GM18861 (cell line): ENCODE data around the gene RYR3.

Experiments
- ATAC-seq: cut with Tn5 transposase; IDR thresholded peaks from one replicate; pipeline ENCODE4 v1.9.1; 2021; ENCODE audit not compliant: unreplicated experiment

The RYR3 gene

GRCh38 chr15:33378866-33379480 is 68.2 kb downstream of the RYR3 start:
- ATAC-seq: no peak

DNA sequence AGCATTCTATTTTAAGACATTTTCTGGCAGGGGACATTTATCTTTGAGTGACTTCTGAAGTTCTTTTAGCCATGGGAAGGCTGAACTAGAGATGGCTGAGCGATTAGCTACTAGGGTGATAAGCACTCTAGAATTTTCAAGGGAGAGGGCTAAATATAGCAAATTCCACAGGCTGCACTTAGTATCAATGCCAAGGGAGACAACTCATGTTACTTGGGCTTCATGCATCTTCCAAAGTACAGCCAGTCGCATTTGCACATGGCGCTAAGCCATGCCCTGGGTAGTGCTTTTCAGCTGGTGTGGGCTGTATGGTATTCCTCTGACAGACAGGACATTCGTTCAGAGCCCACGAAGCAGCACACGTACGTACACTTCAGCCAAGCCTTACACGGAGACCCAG is 69.6 kb downstream of the RYR3 start:
- no peak for ATAC-seq

GRCh38 chr15:33382491-33382890 is 71.7 kb downstream of the RYR3 start:
- no peak for ATAC-seq

GRCh38 chr15:33384307-33384706 is 73.5 kb downstream of the RYR3 start:
- no peak for ATAC-seq

GRCh38 chr15:33392453-33392852 is 81.7 kb downstream of the RYR3 start:
- ATAC-seq: no peak

DNA sequence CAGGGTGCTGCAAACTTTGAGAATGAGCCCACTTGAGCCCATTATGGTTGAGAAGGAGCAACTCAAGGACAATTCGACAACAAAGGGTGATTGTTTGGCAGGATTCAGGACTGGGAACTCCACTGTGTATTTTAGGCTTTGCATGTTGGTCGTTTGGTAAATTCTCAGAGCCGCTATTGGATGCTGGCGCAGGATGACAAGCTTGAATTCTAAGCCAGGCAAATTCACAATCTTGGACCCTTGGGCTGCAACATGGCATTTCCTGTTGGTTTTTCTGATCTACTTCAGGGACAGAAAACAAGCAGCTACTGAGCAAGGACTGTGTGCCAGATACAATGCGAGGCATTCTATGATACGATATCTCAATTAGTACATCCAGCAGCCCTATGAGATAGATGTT is 82.8 kb downstream of the RYR3 start:
- ATAC-seq: no peak

DNA sequence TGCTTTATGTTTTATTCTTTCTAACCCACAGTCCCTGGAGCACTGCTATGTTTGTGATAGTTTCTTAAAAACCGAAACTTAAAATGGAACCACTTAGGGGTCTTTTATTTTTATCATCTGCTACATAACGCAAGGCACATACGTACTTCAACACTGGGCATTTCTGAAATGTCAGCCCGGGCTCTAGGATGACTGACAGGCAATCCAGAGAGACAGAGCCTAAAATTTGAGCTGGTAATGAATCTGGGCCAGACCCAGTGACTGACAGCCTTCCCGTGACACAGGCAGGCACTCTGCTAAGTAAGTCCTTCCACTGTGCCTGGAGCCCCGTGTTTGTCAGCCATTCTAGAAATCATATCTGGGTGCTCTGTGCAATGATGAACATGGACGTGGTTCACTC is 84.6 kb downstream of the RYR3 start:
- no peak for ATAC-seq

GRCh38 chr15:33395846-33396245 is 85.1 kb downstream of the RYR3 start:
- no peak for ATAC-seq

DNA sequence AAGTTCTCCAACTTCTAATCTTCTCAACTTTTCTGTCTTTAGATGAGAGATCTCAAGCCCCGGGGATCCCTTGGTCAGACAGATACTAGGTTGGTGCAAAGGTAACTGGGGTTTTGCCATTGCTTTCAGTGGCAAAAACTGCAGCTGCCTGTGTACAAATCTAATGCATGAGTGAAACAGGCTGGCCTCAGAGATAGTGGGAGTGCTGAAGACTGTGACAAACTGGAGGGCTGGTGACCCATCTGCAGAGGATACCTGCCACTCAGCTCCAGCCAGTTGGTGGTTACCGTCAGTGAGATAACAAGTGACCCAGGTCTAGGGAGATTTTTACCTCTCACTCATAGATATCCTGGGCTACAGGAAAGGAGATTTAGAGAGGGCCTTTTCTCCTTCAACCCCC is 85.7 kb downstream of the RYR3 start:
- no peak for ATAC-seq

DNA sequence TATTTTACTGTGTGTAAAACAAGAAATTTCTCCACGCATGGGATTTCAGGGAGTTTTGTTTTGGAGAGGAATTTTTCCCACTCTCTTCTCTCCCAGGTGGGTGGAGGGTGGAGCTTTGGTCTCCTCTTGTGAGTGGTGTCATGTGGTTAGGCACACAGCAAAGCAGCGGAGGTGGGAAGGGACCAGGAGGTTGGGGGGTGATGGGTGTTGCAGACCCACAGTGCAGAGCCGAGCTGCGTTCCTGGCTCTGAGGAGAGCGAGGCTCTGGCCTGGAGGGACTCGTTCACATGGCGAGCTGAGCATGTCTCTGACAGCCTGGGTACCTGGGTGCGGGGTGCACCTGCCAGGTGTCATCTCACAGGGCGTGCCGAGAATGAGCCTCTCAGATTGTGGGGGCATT is 87.8 kb downstream of the RYR3 start:
- ATAC-seq: no peak

- ATAC-seq: no peak
These were observed 90.2 kb downstream of the RYR3 start for GRCh38 chr15:33400941-33401340.

GRCh38 chr15:33402600-33402999 is 91.8 kb downstream of the RYR3 start:
- ATAC-seq: no peak

DNA sequence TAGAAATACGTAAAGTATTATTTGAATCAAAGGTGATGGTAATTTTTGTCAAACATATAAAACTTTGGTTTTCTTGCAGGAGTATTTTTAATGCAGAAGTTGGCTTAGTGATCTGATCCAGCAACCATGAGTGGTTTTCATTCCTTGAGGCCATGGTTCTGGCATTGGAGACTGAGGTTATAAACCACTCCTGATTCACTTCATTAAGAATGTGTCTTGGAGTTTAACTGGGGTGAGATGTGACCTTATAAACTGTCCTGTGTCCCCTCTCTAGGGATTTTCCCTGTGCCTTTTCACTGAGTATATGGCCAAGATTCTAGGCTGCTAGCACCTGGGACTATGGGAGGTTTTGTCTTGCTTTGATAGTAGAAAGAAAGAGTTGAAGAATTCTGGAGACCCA is 94.3 kb downstream of the RYR3 start:
- ATAC-seq: no peak

DNA sequence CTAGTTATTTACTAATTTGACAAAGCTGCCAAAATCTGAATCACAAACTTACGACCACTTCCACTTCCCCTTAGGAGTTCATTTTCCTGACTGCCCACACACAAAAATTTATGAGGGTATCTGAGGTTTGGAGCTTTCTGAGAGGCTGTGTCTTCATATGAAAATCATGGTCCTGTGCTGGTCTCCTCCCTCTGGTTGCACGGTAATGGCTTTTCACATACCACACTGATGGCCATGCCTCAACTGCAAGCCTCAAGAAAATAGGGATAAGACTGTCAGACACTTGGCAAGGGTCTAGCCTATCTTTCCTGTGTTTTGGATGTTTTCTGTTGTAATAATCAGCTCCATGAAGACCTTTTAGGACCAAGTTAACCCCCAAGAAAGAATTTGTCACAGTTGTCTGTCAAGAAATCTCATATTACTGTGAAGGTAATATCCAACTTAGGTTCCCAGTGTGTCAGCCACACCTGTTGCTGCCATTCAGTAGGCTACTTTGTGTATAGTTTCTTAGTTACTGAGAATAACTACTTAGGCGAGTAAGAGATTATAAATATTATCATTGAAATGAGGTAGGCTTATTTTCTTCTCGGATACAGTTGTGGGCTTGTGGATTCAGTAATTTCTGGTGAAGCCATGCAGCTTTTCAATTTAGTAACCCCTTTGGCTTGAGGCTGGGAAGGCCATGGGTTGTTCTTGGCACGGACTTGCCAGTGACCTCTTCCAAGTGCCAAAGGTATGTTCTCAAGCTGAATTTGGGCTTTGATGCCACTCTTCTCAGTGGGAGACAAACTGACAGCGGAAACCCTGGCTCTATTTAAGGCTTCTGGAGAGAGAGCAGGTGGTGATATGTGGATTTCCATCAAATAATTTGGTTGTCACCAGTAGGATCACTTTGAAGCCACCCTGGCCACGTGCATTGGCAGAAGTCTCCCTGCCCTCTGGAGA is 101.1 kb downstream of the RYR3 start:
- no peak for ATAC-seq

- no peak for ATAC-seq
These were observed 108.9 kb downstream of the RYR3 start for GRCh38 chr15:33419701-33420100.

GRCh38 chr15:33424025-33424424 is 113.3 kb downstream of the RYR3 start:
- no peak for ATAC-seq

GRCh38 chr15:33425142-33425541 is 114.4 kb downstream of the RYR3 start:
- no peak for ATAC-seq

- ATAC-seq: no peak
These were observed 119.8 kb downstream of the RYR3 start for GRCh38 chr15:33430577-33430976.

DNA sequence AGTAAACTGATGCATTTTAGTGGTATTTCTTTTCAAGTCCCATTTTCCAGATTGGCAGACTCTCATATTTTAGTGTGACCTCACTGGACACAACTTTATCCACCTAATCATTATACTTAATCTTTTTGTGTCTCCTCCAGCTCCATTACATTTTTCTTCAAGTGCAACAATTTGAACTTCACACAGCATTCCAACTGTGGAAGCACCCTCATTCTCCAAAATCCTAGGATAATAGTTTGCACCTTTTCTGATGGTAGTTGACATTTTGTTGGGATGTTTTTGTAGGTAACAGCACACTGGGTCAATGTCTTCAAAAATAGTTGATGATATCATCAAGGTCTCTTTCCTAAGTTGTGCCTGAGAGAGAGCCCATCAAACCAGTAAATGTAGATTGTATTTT is 123.1 kb downstream of the RYR3 start:
- no peak for ATAC-seq

- ATAC-seq: no peak
These were observed 127.6 kb downstream of the RYR3 start for GRCh38 chr15:33438396-33438795.

DNA sequence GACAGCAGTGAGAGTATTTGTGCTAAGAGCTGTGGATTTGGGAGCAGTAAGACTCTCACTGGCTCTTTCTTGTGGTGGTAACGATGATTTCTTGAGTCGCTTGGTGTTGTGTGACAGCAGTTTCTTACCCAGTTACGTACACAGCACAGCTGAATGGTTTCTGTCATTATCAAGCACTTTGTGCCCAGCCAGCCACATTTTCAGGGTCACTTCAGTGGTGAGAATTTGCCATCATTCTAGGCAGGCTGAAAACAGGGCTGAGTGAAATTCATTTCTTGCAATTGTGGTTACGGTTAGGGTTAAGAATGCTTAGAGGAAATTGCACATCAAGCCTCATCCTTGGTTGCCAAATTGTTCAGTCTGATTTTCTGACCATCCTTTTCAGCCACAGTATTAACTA is 130.1 kb downstream of the RYR3 start:
- ATAC-seq: no peak

GRCh38 chr15:33442449-33442848 is 131.7 kb downstream of the RYR3 start:
- ATAC-seq: no peak

DNA sequence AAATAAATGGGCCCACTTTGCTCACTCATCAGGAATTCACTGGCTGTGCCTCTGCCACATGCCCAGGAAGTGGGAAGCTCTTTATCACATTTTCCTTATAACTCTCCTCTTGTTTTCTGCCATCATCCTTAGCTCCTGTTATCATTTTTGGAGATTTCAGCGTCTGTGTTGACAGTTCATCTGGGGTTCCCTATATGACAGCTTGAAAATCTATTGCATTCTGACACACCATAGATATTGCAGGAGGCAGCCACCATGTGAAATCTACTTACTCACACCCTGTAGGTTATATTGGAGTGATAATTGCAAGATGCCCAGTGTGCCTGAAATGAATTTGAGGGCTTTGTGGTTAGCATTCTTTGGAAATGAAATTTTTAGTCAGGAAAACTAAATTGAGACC is 132.9 kb downstream of the RYR3 start:
- ATAC-seq: no peak
